ENCODE data around the gene FTCD. TPM values are rescaled to one million over a fixed set of nuclear protein-coding genes. Genes with fewer than 3 reads are reported as not detected.
"Not testable (repeated sequence)": the region's sequence is repeated elsewhere in the genome, so short reads cannot be mapped to it uniquely, and the experiment has no call there.

Gene FTCD
- total RNA-seq, 1 donor: 0.54 TPM

- DNase-seq (ENCODE audit: low read depth in 2 of 3, low spot score in 2 of 3): no peak
Measured at GRCh38 chr21:46172863-46173528, 17.6 kb upstream of the FTCD start.

- DNase-seq (ENCODE audit: low read depth in 2 of 3, low spot score in 2 of 3): no peak
Measured at GRCh38 chr21:46171996-46172862, 16.9 kb upstream of the FTCD start.

- no peak for DNase-seq (ENCODE audit: low read depth in 2 of 3, low spot score in 2 of 3)
Measured at GRCh38 chr21:46171585-46171984, 16.2 kb upstream of the FTCD start.

GRCh38 chr21:46170436-46171193 lies 15.2 kb upstream of the FTCD start:
- not testable (repeated sequence) for DNase-seq (ENCODE audit: low read depth in 2 of 3, low spot score in 2 of 3)

GRCh38 chr21:46168659-46169386 lies 13.4 kb upstream of the FTCD start:
- no peak for DNase-seq (ENCODE audit: low read depth in 2 of 3, low spot score in 2 of 3)

GRCh38 chr21:46168238-46168637 lies 12.9 kb upstream of the FTCD start:
- DNase-seq (ENCODE audit: low read depth in 2 of 3, low spot score in 2 of 3): no peak

GRCh38 chr21:46165098-46165497 lies 9.7 kb upstream of the FTCD start:
- no peak for DNase-seq (ENCODE audit: low read depth in 2 of 3, low spot score in 2 of 3)

- DNase-seq (ENCODE audit: low read depth in 2 of 3, low spot score in 2 of 3): no peak
Measured at GRCh38 chr21:46163380-46163779, 8.0 kb upstream of the FTCD start.

- no peak for DNase-seq (ENCODE audit: low read depth in 2 of 3, low spot score in 2 of 3)
Measured at GRCh38 chr21:46161633-46162592, 6.5 kb upstream of the FTCD start.

- no peak for DNase-seq (ENCODE audit: low read depth in 2 of 3, low spot score in 2 of 3)
Measured at GRCh38 chr21:46160907-46161632, 5.7 kb upstream of the FTCD start.

- no peak for DNase-seq (ENCODE audit: low read depth in 2 of 3, low spot score in 2 of 3)
Measured at GRCh38 chr21:46160657-46160906, 5.2 kb upstream of the FTCD start.

- DNase-seq (ENCODE audit: low read depth in 2 of 3, low spot score in 2 of 3): no peak
Measured at GRCh38 chr21:46159841-46160656, 4.7 kb upstream of the FTCD start.

- DNase-seq (ENCODE audit: low read depth in 2 of 3, low spot score in 2 of 3): no peak
Measured at GRCh38 chr21:46159390-46159789, 4.0 kb upstream of the FTCD start.

GRCh38 chr21:46158666-46159300 lies 3.4 kb upstream of the FTCD start:
- DNase-seq (ENCODE audit: low read depth in 2 of 3, low spot score in 2 of 3): no peak

GRCh38 chr21:46157987-46158451 lies 2.6 kb upstream of the FTCD start:
- no peak for DNase-seq (ENCODE audit: low read depth in 2 of 3, low spot score in 2 of 3)

- DNase-seq (ENCODE audit: low read depth in 2 of 3, low spot score in 2 of 3): no peak
Measured at GRCh38 chr21:46157396-46157986, 2.1 kb upstream of the FTCD start.

- no peak for DNase-seq (ENCODE audit: low read depth in 2 of 3, low spot score in 2 of 3)
Measured at GRCh38 chr21:46156678-46157077, 1.3 kb upstream of the FTCD start.

- DNase-seq (ENCODE audit: low read depth in 2 of 3, low spot score in 2 of 3): no peak
Measured at GRCh38 chr21:46156378-46156645, 933 bp upstream of the FTCD start.

All from hematopoietic multipotent progenitor cell (in vitro differentiated cells).